ENCODE data around the gene PRKCE.

Gene PRKCE

DNA sequence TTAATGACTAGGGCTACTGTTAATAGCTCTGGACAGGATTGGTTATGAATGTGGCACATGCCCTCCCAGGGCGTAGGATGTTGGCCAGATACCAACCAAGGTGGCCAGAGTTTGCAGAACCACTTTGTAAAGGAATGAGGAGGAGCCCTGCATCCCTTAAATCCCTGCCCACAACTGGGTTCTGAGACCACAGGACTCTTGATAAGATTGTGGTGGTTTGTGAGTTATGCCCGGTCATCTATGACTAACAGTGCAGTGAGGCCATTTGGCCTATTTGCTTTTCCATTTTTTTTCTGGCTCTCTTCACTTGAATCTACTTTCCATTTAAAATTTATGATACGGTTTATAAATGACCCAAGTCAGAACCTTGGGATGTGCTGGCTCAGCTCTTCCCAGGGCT, 294.5 kb downstream of the PRKCE start:
- Histone ChIP-seq H3K27me3 (no peaks in the 10 kb centered on the region), H3K9me3 (no peaks in the 10 kb centered on the region)
- no peak for DNase-seq

GRCh38 chr2:45950606-45951005, 299.1 kb downstream of the PRKCE start:
- no peak overlapping the region for H3K4me3 ChIP-seq (ENCODE audit: low read depth, low read length)
- H3K9me3 ChIP-seq, result no peaks in the 10 kb centered on the region
- H3K4me1 ChIP-seq, result peaks cover 25% of the 10 kb centered on the region
- peaks cover under 1% of the 10 kb centered on the region; the same call in 1 of the 2 replicates for H3K36me3 ChIP-seq
- no peak for TF ChIP-seq CTCF (IDR thresholded peaks at IDR 0.05; ENCODE audit: low read depth, low read length)
- DNase-seq, result peak; percentile 43
- no peaks in the 10 kb centered on the region for H3K27me3 ChIP-seq

More for the DNA sequence above, 294.5 kb downstream of the PRKCE start:
- Histone ChIP-seq H3K4me3 (ENCODE audit: low read depth, low read length) (no peak overlapping the region), H3K4me1 (peaks cover 27% of the 10 kb centered on the region), H3K36me3 (peaks cover 6% of the 10 kb centered on the region)
- TF ChIP-seq CTCF (IDR thresholded peaks at IDR 0.05; ENCODE audit: low read depth, low read length), result no peak

- no peak for DNase-seq
- Histone ChIP-seq H3K27me3 (no peaks in the 10 kb centered on the region), H3K4me1 (peaks cover 25% of the 10 kb centered on the region), H3K4me3 (ENCODE audit: low read depth, low read length) (no peak overlapping the region), H3K36me3 (no peaks in the 10 kb centered on the region), H3K9me3 (no peaks in the 10 kb centered on the region)
- TF ChIP-seq CTCF (IDR thresholded peaks at IDR 0.05; ENCODE audit: low read depth, low read length), result no peak
Observed at GRCh38 chr2:45951025-45951727, 299.7 kb downstream of the PRKCE start.

DNA sequence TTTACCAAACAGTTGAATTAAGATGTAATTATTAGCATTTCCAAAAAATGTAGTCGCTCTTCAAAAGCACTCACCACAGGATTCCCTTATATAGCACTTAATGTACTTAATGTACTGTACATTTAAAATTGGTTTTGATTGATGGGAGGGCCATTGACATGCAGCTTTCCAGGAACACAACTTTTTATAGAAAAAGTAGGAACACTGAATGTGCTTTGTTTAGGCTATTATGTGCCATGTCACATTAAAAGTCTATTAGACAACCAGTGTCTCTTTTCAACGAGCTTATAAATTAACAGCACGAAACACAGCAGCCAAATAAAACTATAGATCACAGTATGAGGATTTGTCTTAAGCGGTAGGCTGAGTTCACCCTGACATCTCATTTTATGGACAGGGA, 301.1 kb downstream of the PRKCE start:
- TF ChIP-seq CTCF (IDR thresholded peaks at IDR 0.05; ENCODE audit: low read depth, low read length), result no peak

GRCh38 chr2:45953376-45954027, 302.0 kb downstream of the PRKCE start:
- no peak for TF ChIP-seq CTCF (IDR thresholded peaks at IDR 0.05; ENCODE audit: low read depth, low read length)
- Histone ChIP-seq H3K4me3 (ENCODE audit: low read depth, low read length) (no peak overlapping the region), H3K36me3 (no peaks in the 10 kb centered on the region), H3K4me1 (peaks cover 25% of the 10 kb centered on the region), H3K9me3 (no peaks in the 10 kb centered on the region), H3K27me3 (no peaks in the 10 kb centered on the region)
- DNase-seq, result no peak

More for the DNA sequence above, 301.1 kb downstream of the PRKCE start:
- H3K36me3 ChIP-seq, result no peaks in the 10 kb centered on the region
- DNase-seq, result no peak
- H3K9me3 ChIP-seq, result no peaks in the 10 kb centered on the region
- H3K4me3 ChIP-seq (ENCODE audit: low read depth, low read length), result no peak overlapping the region
- H3K4me1 ChIP-seq, result peaks cover 25% of the 10 kb centered on the region
- H3K27me3 ChIP-seq, result no peaks in the 10 kb centered on the region

GRCh38 chr2:45954233-45954850, 302.9 kb downstream of the PRKCE start:
- H3K27me3 ChIP-seq, result no peaks in the 10 kb centered on the region
- no peaks in the 10 kb centered on the region for H3K9me3 ChIP-seq
- no peak for TF ChIP-seq CTCF (IDR thresholded peaks at IDR 0.05; ENCODE audit: low read depth, low read length)
- H3K4me3 ChIP-seq (ENCODE audit: low read depth, low read length), result no peak overlapping the region
- H3K36me3 ChIP-seq, result no peaks in the 10 kb centered on the region
- peaks cover 20% of the 10 kb centered on the region for H3K4me1 ChIP-seq
- no peak for DNase-seq

Data from BE2C (cell line).